Loucy (cell line): Measurements from ENCODE around the gene GSTO1.

Source experiments
- H2AFZ ChIP-seq: fragments of 200-600 bp; sonication (generic); 2 replicates; pipeline ENCODE4 v1.6.0; 2016; ENCODE audit warnings: antibody characterized with exemption, mild to moderate bottlenecking, low read length, moderate library complexity
- H3F3A ChIP-seq: fragments of 200-600 bp; 2 replicates; pipeline ENCODE4 v1.6.0; 2016; ENCODE audit warnings: antibody characterized with exemption, low read depth, mild to moderate bottlenecking
- H3K27me3 ChIP-seq: fragments of 200-600 bp; sonication (generic); 2 replicates; pipeline ENCODE4 v1.6.1; 2014; ENCODE audit warnings: low read length, mild to moderate bottlenecking; ENCODE audit not compliant: insufficient read depth, poor library complexity, severe bottlenecking
- H3K36me3 ChIP-seq: fragments of 200-600 bp; sonication (generic); 2 replicates; pipeline ENCODE4 v1.6.1; 2016; ENCODE audit warnings: low read length; ENCODE audit not compliant: insufficient read depth
- H3K4me1 ChIP-seq: fragments of 200-600 bp; sonication (generic); 2 replicates; pipeline ENCODE4 v1.5.1; 2014; ENCODE audit warnings: low read length, mild to moderate bottlenecking; ENCODE audit not compliant: insufficient read depth, poor library complexity, severe bottlenecking
- H3K4me2 ChIP-seq: fragments of 200-600 bp; sonication (generic); 2 replicates; pipeline ENCODE4 v1.6.0; 2014; ENCODE audit warnings: antibody characterized with exemption, low read length, low read depth, mild to moderate bottlenecking; ENCODE audit not compliant: poor library complexity, severe bottlenecking
- H3K4me3 ChIP-seq: fragments of 200-600 bp; sonication (generic); 2 replicates; pipeline ENCODE4 v1.5.1; 2014; ENCODE audit warnings: low read length, mild to moderate bottlenecking, mixed read lengths; ENCODE audit not compliant: poor library complexity, severe bottlenecking
- H3K79me2 ChIP-seq: fragments of 200-600 bp; sonication (generic); 2 replicates; pipeline ENCODE4 v1.6.1; 2014; ENCODE audit warnings: low read length; ENCODE audit not compliant: insufficient read depth
- H3K9ac ChIP-seq: fragments of 200-600 bp; sonication (generic); 2 replicates; pipeline ENCODE4 v1.6.0; 2014; ENCODE audit warnings: mild to moderate bottlenecking, low read depth, low read length, moderate library complexity; ENCODE audit not compliant: poor library complexity, severe bottlenecking
- H3K9me2 ChIP-seq: fragments of 200-600 bp; sonication (generic); replicated peaks from 2 replicates; pipeline ENCODE4 v1.6.1; 2016; ENCODE audit warnings: low read depth, low read length, mixed read lengths
- H3K9me3 ChIP-seq: fragments of 200-600 bp; sonication (generic); 2 replicates; pipeline ENCODE4 v1.6.1; 2014; ENCODE audit warnings: mild to moderate bottlenecking, antibody characterized with exemption, low read length, low read depth; ENCODE audit not compliant: insufficient read depth
- H4K20me1 ChIP-seq: fragments of 200-600 bp; sonication (generic); 2 replicates; pipeline ENCODE4 v1.6.0; 2014; ENCODE audit warnings: antibody characterized with exemption, low read length, mild to moderate bottlenecking; ENCODE audit not compliant: insufficient read depth, poor library complexity, severe bottlenecking
- CTCF ChIP-seq: fragments of 200-600 bp; sonication (generic); conservative IDR thresholded peaks from 2 replicates; pipeline ENCODE4 v1.5.1; 2014; ENCODE audit warnings: mild to moderate bottlenecking, antibody characterized with exemption, low read length
- EZH2phosphoT487 ChIP-seq: fragments of 200-600 bp; IDR thresholded peaks from 2 replicates; pipeline ENCODE4 v1.6.1; 2018; ENCODE audit warnings: antibody characterized with exemption, mild to moderate bottlenecking, moderate library complexity, borderline replicate concordance

GSTO1 gene

GRCh38 chr10:104254493-104255310 lies at the start of gene GSTO1:
TSS of gene GSTO1 (plus strand) at chr10:104254892. CDS start at chr10:104254929, 37 bp downstream.
- TF ChIP-seq EZH2phosphoT487, result no peak
- TF ChIP-seq CTCF, result no peak
- no peaks in the 10 kb centered on the region for H3F3A ChIP-seq

GRCh38 chr10:104208730-104209129 lies 46.0 kb upstream of the GSTO1 start:
- no peak overlapping the region for H2AFZ ChIP-seq

More at GRCh38 chr10:104254493-104255310, at the start of gene GSTO1:
- H3K79me2 ChIP-seq, result peaks cover 48% of the 10 kb centered on the region
- peaks cover 5% of the 10 kb centered on the region for H3K27me3 ChIP-seq
- H2AFZ ChIP-seq, result peak within 1 kb of the TSS; percentile 76
- H3K4me1 ChIP-seq, result peaks cover 47% of the 10 kb centered on the region
- peak within 1 kb of the TSS; percentile 88 for H3K4me2 ChIP-seq
- H3K4me3 ChIP-seq, result peak within 1 kb of the TSS; percentile 87
- peaks cover 18% of the 10 kb centered on the region for H4K20me1 ChIP-seq
- H3K9me3 ChIP-seq, result no peaks in the 10 kb centered on the region
- peaks cover under 1% of the 10 kb centered on the region; the same call in 1 of the 2 replicates for H3K36me3 ChIP-seq
- H3K9me2 ChIP-seq, result no peaks in the 10 kb centered on the region
- H3K9ac ChIP-seq, result peak within 1 kb of the TSS; percentile 96

GRCh38 chr10:104209575-104210198 lies 45.0 kb upstream of the GSTO1 start:
- H3K4me2 ChIP-seq, result no peak overlapping the region
- H3F3A ChIP-seq, result no peaks in the 10 kb centered on the region
- H4K20me1 ChIP-seq, result no peaks in the 10 kb centered on the region
- no peaks in the 10 kb centered on the region for H3K4me1 ChIP-seq
- TF ChIP-seq CTCF, result peak; percentile 72
- no peak for TF ChIP-seq EZH2phosphoT487
- H3K4me3 ChIP-seq, result no peak overlapping the region
- no peaks in the 10 kb centered on the region for H3K27me3 ChIP-seq
- H3K9me3 ChIP-seq, result no peaks in the 10 kb centered on the region
- no peaks in the 10 kb centered on the region for H3K36me3 ChIP-seq
- H3K79me2 ChIP-seq, result no peaks in the 10 kb centered on the region
- H2AFZ ChIP-seq, result no peak overlapping the region
- H3K9me2 ChIP-seq, result no peaks in the 10 kb centered on the region
- no peak overlapping the region for H3K9ac ChIP-seq

More at GRCh38 chr10:104208730-104209129, 46.0 kb upstream of the GSTO1 start:
- no peak overlapping the region for H3K4me3 ChIP-seq
- H3F3A ChIP-seq, result no peaks in the 10 kb centered on the region
- no peaks in the 10 kb centered on the region for H3K9me2 ChIP-seq
- no peaks in the 10 kb centered on the region for H3K36me3 ChIP-seq
- no peaks in the 10 kb centered on the region for H3K27me3 ChIP-seq
- H3K9me3 ChIP-seq, result no peaks in the 10 kb centered on the region
- H3K4me2 ChIP-seq, result no peak overlapping the region
- no peaks in the 10 kb centered on the region for H4K20me1 ChIP-seq
- no peaks in the 10 kb centered on the region for H3K79me2 ChIP-seq
- TF ChIP-seq CTCF (no peak), EZH2phosphoT487 (no peak)
- H3K9ac ChIP-seq, result no peak overlapping the region
- H3K4me1 ChIP-seq, result no peaks in the 10 kb centered on the region
